Astrocyte of the spinal cord (primary cell): ENCODE measurements around the gene NTF4.
"Not testable (repeated sequence)": the region's sequence is repeated elsewhere in the genome, so short reads cannot be mapped to it uniquely, and the experiment has no call there.

ENCODE experiments used
- DNase-seq: peaks from one replicate; pipeline ENCODE4 v3.0.0; 2011; ENCODE audit warnings: low read depth, low spot score
- H3K4me3 ChIP-seq: 2 replicates; pipeline ENCODE4 v1.5.1; 2011; ENCODE audit warnings: low read depth, mild to moderate bottlenecking, low read length, moderate library complexity
- CTCF ChIP-seq: IDR thresholded peaks from 2 replicates; pipeline ENCODE4 v1.5.1; 2012; ENCODE audit warnings: low read depth, mild to moderate bottlenecking, low read length, inconsistent platforms
- in situ Hi-C: cut with HindIII; loops from 2 replicates; pipeline ENCODE4 v1.10.0; 2017; ENCODE audit warnings: low sequenced_read_pairs

The NTF4 gene

GRCh38 chr19:49036815-49037214, 27.8 kb downstream of the NTF4 start, which contains the start of gene CGB1:
Gene CGB1, minus strand, starts transcription at chr19:49036895. Its CDS starts 184 bp downstream, at chr19:49036711.
- DNase-seq, in situ Hi-C loops, H3K4me3 ChIP-seq: not testable (repeated sequence)
- TF ChIP-seq CTCF, result peak; percentile 42

GRCh38 chr19:49031642-49032301, 32.8 kb downstream of the NTF4 start, which contains the start of gene CGB2:
Gene CGB2, plus strand, starts transcription at chr19:49031890. Its CDS starts 206 bp downstream, at chr19:49032096.
- in situ Hi-C loops, DNase-seq, H3K4me3 ChIP-seq: not testable (repeated sequence)
- peak; percentile 31 for TF ChIP-seq CTCF

GRCh38 chr19:49030323-49030722, 34.3 kb downstream of the NTF4 start:
- in situ Hi-C loops, DNase-seq, H3K4me3 ChIP-seq: not testable (repeated sequence)

- in situ Hi-C loops, H3K4me3 ChIP-seq: not testable (repeated sequence)
- DNase-seq, result peak; percentile 5
Measured at GRCh38 chr19:49029749-49030148, 34.9 kb downstream of the NTF4 start.

- in situ Hi-C loops, DNase-seq, H3K4me3 ChIP-seq: not testable (repeated sequence)
Measured at GRCh38 chr19:49028686-49029085, 35.9 kb downstream of the NTF4 start.

GRCh38 chr19:49025599-49025998, 39.0 kb downstream of the NTF4 start:
- H3K4me3 ChIP-seq, in situ Hi-C loops, DNase-seq: not testable (repeated sequence)

- H3K4me3 ChIP-seq, DNase-seq, in situ Hi-C loops: not testable (repeated sequence)
Measured at GRCh38 chr19:49025088-49025487, 39.5 kb downstream of the NTF4 start.

GRCh38 chr19:49024233-49024632, 40.4 kb downstream of the NTF4 start, which contains the start of gene CGB3:
Gene CGB3, minus strand, starts transcription at chr19:49024333. Its CDS starts 362 bp downstream, at chr19:49023971.
- in situ Hi-C loops, H3K4me3 ChIP-seq, DNase-seq: not testable (repeated sequence)

- DNase-seq, result no peak
- in situ Hi-C loops, result no loop called here
- no peak for TF ChIP-seq CTCF
- no peak overlapping the region for H3K4me3 ChIP-seq
Measured at GRCh38 chr19:49022116-49022515, 42.5 kb downstream of the NTF4 start.
